Spleen (tissue), 7 donors: ENCODE measurements around the gene ZCCHC7.

Experiments
- POLR2A ChIP-seq, 3 donors: fragments of 450-650 bp; IDR thresholded peaks; one replicate each; pipeline ENCODE4 v1.5.1; 2017; ENCODE audit warnings: antibody characterized with exemption in 3 of 3, mild to moderate bottlenecking in 1 of 3
- POLR2AphosphoS5 ChIP-seq, 3 donors: sonication (generic); formaldehyde crosslinking; IDR thresholded peaks; one replicate each; pipeline ENCODE4 v1.5.1; 2017; ENCODE audit warnings: antibody characterized with exemption in 3 of 3
- TF ChIP-seq, protein P1 (sequence below), 11 experiments: fragments of 200-600 bp in 7 of 11; fragments of 450-650 bp in 4 of 11; sonication (generic) in 4 of 11; IDR thresholded peaks in 8 of 11; conservative IDR thresholded peaks in 3 of 11; 1 replicate in 7 of 11; 2 replicates in 4 of 11; pipeline versions ENCODE4 v1.4.0 to v1.8.0; 2016 to 2021; ENCODE audit warnings: antibody characterized with exemption in 11 of 11, inconsistent platforms in 4 of 11, mild to moderate bottlenecking in 1 of 11
- donor health status: DM: no; HTN: no; CAD: no; lungs with moderate emphysema.
- donor health status: DM: no; HTN: no; CAD: no.
- donor health status: DM: no; HTN: no; CAD: no.

DNA sequence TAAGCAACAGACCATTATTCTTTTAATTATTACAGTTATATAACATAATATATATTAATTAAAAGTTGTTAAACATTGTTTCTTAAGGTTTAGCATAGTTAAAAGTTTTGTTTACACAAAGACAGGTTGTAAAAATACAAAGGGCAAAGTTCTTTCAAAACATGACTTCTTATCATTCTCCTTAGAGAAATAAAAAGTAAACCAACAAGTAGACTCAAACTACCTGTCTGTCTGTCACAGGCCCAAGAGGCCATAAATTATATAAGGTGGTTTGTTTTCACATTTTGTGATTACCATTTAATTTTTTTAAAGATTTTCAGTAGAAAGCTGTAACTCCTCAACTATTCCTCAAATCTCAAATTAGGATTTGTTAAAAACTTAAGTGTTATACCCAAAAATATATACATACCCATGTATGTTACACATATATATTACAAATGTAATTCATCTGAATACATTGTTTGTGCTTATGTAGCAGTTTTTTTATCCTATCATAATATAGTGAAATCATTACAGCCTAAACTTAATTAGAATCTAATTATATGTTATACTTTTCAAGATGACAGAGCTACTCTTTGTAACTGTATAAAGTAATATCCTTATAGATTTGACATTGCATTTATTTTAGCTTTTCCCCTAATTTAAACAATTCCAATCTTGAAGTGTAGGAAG, 208.3 kb downstream of the ZCCHC7 start:
- no peak for TF ChIP-seq POLR2AphosphoS5 (IDR thresholded peaks at IDR 0.05)
- TF ChIP-seq, protein P1, sequence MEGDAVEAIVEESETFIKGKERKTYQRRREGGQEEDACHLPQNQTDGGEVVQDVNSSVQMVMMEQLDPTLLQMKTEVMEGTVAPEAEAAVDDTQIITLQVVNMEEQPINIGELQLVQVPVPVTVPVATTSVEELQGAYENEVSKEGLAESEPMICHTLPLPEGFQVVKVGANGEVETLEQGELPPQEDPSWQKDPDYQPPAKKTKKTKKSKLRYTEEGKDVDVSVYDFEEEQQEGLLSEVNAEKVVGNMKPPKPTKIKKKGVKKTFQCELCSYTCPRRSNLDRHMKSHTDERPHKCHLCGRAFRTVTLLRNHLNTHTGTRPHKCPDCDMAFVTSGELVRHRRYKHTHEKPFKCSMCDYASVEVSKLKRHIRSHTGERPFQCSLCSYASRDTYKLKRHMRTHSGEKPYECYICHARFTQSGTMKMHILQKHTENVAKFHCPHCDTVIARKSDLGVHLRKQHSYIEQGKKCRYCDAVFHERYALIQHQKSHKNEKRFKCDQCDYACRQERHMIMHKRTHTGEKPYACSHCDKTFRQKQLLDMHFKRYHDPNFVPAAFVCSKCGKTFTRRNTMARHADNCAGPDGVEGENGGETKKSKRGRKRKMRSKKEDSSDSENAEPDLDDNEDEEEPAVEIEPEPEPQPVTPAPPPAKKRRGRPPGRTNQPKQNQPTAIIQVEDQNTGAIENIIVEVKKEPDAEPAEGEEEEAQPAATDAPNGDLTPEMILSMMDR (IDR thresholded peaks at IDR 0.05 in 8 of 11, conservative IDR thresholded peaks at IDR 0.05 in 3 of 11) = no peak
- TF ChIP-seq POLR2A (IDR thresholded peaks at IDR 0.05) = no peak
